GM21390 (cell line): ENCODE data around the gene SRC.

ENCODE experiments used
- ATAC-seq: cut with Tn5 transposase; IDR thresholded peaks from one replicate; pipeline ENCODE4 v1.9.1; 2021; ENCODE audit not compliant: unreplicated experiment

Gene SRC

GRCh38 chr20:37345339-37346235, at the start of gene SRC:
TSS of gene SRC (plus strand) at chr20:37346140. CDS start at chr20:37384154, 38,014 bp downstream.
- ATAC-seq: peak; percentile 37

- ATAC-seq: no peak
Observed at GRCh38 chr20:37296371-37296770, 49.6 kb upstream of the SRC start.

- no peak for ATAC-seq
Observed at GRCh38 chr20:37297066-37297736, 48.7 kb upstream of the SRC start.

- no peak for ATAC-seq
Observed at GRCh38 chr20:37298190-37298939, 47.6 kb upstream of the SRC start.

- no peak for ATAC-seq
Observed at GRCh38 chr20:37299718-37300528, 46.0 kb upstream of the SRC start.

GRCh38 chr20:37301120-37301519, 44.8 kb upstream of the SRC start:
- no peak for ATAC-seq

GRCh38 chr20:37301558-37301957, 44.4 kb upstream of the SRC start:
- no peak for ATAC-seq

GRCh38 chr20:37302981-37303380, 43.0 kb upstream of the SRC start:
- no peak for ATAC-seq

GRCh38 chr20:37303637-37304036, 42.3 kb upstream of the SRC start:
- ATAC-seq: no peak

- no peak for ATAC-seq
Observed at GRCh38 chr20:37305079-37305478, 40.9 kb upstream of the SRC start.

GRCh38 chr20:37305839-37306238, 40.1 kb upstream of the SRC start:
- no peak for ATAC-seq

- ATAC-seq: peak; percentile 88
Observed at GRCh38 chr20:37308086-37309050, 37.6 kb upstream of the SRC start.

GRCh38 chr20:37309290-37309689, 36.6 kb upstream of the SRC start:
- no peak for ATAC-seq

GRCh38 chr20:37309936-37310590, 35.9 kb upstream of the SRC start:
- ATAC-seq: no peak

GRCh38 chr20:37310951-37311350, 35.0 kb upstream of the SRC start:
- ATAC-seq: no peak

- no peak for ATAC-seq
Observed at GRCh38 chr20:37311710-37312355, 34.1 kb upstream of the SRC start.

GRCh38 chr20:37313546-37314091, 32.3 kb upstream of the SRC start:
- no peak for ATAC-seq

GRCh38 chr20:37314099-37314498, 31.8 kb upstream of the SRC start:
- no peak for ATAC-seq
